Trophoblast cell (in vitro differentiated cells and primary cell): ENCODE measurements around the gene PARVA.
"Not testable (repeated sequence)": the region's sequence is repeated elsewhere in the genome, so short reads cannot be mapped to it uniquely, and the experiment has no call there.

Experiments
- DNase-seq, 2 donors: peaks; one replicate each; pipeline ENCODE4 v3.0.0-alpha.2; 2016
- H2AFZ ChIP-seq: 2 replicates; pipeline ENCODE4 v1.6.1; 2013; ENCODE audit warnings: low read length, moderate library complexity, mild to moderate bottlenecking; ENCODE audit not compliant: insufficient read depth, poor library complexity
- H2AK5ac ChIP-seq: 2 replicates; pipeline ENCODE4 v1.6.1; 2013; ENCODE audit warnings: mild to moderate bottlenecking, low read length
- H2BK120ac ChIP-seq: 2 replicates; pipeline ENCODE4 v1.6.1; 2013; ENCODE audit warnings: low read length, mild to moderate bottlenecking, moderate library complexity; ENCODE audit not compliant: insufficient read depth, poor library complexity
- H2BK12ac ChIP-seq: 2 replicates; pipeline ENCODE4 v1.6.1; 2013; ENCODE audit warnings: mild to moderate bottlenecking, low read length, moderate library complexity
- H2BK5ac ChIP-seq: 2 replicates; pipeline ENCODE4 v1.6.1; 2013; ENCODE audit warnings: low read length, low read depth, moderate library complexity, mild to moderate bottlenecking; ENCODE audit not compliant: poor library complexity
- H3K14ac ChIP-seq: 2 replicates; pipeline ENCODE4 v1.6.1; 2013; ENCODE audit warnings: mild to moderate bottlenecking, low read length
- H3K18ac ChIP-seq: 2 replicates; pipeline ENCODE4 v1.6.1; 2013; ENCODE audit warnings: mild to moderate bottlenecking, low read length
- H3K23ac ChIP-seq: 2 replicates; pipeline ENCODE4 v1.6.1; 2013; ENCODE audit warnings: low read length
- H3K27ac ChIP-seq: 2 replicates; pipeline ENCODE4 v1.5.1; 2013; ENCODE audit warnings: low read depth, mild to moderate bottlenecking, inconsistent platforms, low read length, moderate library complexity
- H3K27me3 ChIP-seq: 2 replicates; pipeline ENCODE4 v1.6.1; 2013; ENCODE audit warnings: inconsistent platforms, mild to moderate bottlenecking, low read length, moderate library complexity; ENCODE audit not compliant: insufficient read depth
- H3K36me3 ChIP-seq, 2 experiments: 1 replicate in 1 of 2; 2 replicates in 1 of 2; pipeline ENCODE4 v1.6.1; 2013; ENCODE audit warnings: low read length in 2 of 2, mild to moderate bottlenecking in 2 of 2, moderate library complexity in 1 of 2; ENCODE audit not compliant: insufficient read depth in 2 of 2, control insufficient read depth in 1 of 2
- H3K4ac ChIP-seq: 2 replicates; pipeline ENCODE4 v1.6.1; 2013; ENCODE audit warnings: low read depth, mild to moderate bottlenecking, low read length, moderate library complexity
- H3K4me1 ChIP-seq, 2 experiments: 1 replicate in 1 of 2; 2 replicates in 1 of 2; pipeline ENCODE4 v1.6.1; 2013; ENCODE audit warnings: low read length in 2 of 2, mild to moderate bottlenecking in 2 of 2, moderate library complexity in 1 of 2; ENCODE audit not compliant: insufficient read depth in 2 of 2, control insufficient read depth in 1 of 2
- H3K4me2 ChIP-seq: 2 replicates; pipeline ENCODE4 v1.6.1; 2013; ENCODE audit warnings: inconsistent platforms, mild to moderate bottlenecking, low read length, moderate library complexity
- H3K4me3 ChIP-seq: 2 replicates; pipeline ENCODE4 v1.5.1; 2013; ENCODE audit warnings: mild to moderate bottlenecking, low read depth, low read length, inconsistent platforms
- H3K79me1 ChIP-seq: one replicate; pipeline ENCODE4 v1.6.1; 2013; ENCODE audit warnings: low read length
- H3K79me2 ChIP-seq: 2 replicates; pipeline ENCODE4 v1.6.1; 2013; ENCODE audit warnings: low read length, mild to moderate bottlenecking; ENCODE audit not compliant: control insufficient read depth, insufficient read depth, poor library complexity
- H3K9ac ChIP-seq: 2 replicates; pipeline ENCODE4 v1.6.1; 2013; ENCODE audit warnings: mild to moderate bottlenecking, low read length
- H3K9me3 ChIP-seq: 2 replicates; pipeline ENCODE4 v1.6.1; 2013; ENCODE audit warnings: low read depth, mild to moderate bottlenecking, control low read depth, inconsistent platforms, low read length; ENCODE audit not compliant: insufficient read depth
- H4K12ac ChIP-seq: 2 replicates; pipeline ENCODE4 v1.6.1; 2013; ENCODE audit warnings: low read depth, mild to moderate bottlenecking, low read length, moderate library complexity
- H4K8ac ChIP-seq: 2 replicates; pipeline ENCODE4 v1.6.1; 2013; ENCODE audit warnings: low read depth, mild to moderate bottlenecking, low read length, moderate library complexity
- H4K91ac ChIP-seq: one replicate; pipeline ENCODE4 v1.6.1; 2013; ENCODE audit warnings: low read depth, mild to moderate bottlenecking, low read length, moderate library complexity
- WGBS: extraction: QIAGEN DNeasy Blood & Tissue Kit; methylation state at CpG from one replicate; pipeline ENCODE4 v1.1.7; 2013; ENCODE audit warnings: missing lambda C conversion rate; ENCODE audit not compliant: insufficient read length, insufficient coverage; ENCODE audit errors: extremely low coverage; 5-methylcytosine and 5-hydroxymethylcytosine counted together

The PARVA gene

DNA sequence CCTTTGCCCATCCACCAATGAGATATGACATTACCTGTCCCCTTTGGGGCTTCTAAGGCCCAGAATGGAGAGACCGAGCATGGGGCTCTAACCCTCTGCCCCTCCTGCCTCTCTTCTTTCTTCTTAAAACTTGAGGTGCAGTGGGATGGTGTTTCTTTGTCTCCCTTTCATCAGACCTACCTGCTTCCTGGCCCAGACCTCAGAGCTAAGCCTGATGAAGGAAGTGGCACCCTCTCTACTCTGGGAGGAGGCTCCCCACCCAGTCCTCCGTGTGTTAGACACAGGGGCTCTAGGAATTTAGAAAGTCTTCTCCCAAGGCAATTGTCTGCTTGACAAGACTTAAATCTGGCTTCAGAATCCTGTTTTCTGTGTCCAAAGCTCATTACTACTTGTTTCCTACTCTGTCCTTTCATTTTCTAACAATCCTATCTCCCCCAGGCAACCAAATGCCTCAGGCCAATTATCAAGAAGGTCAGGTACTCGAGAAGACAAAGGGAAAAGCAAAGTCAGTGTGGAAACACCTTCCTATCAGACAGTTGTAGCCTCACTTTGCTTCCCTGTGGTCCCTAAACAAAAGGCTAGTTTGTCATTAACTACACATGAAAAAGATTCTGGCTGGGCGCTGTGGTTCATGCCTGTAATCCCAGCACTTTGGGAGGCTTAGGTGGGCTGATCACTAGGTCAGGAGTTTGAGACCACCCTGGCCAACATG is 20.3 kb upstream of the PARVA start:
- no peak overlapping the region for H2AK5ac ChIP-seq
- no peaks in the 10 kb centered on the region for H3K36me3 ChIP-seq
- no peak overlapping the region for H3K27ac ChIP-seq
- no peak overlapping the region for H4K91ac ChIP-seq
- no peak overlapping the region for H3K4me2 ChIP-seq
- H3K9ac ChIP-seq = no peak overlapping the region
- WGBS = no CpG with 5 or more reads among the region's 4 CpGs
- H3K79me1 ChIP-seq = no peaks in the 10 kb centered on the region
- peak; percentile 11 to 68 for DNase-seq
- no peak overlapping the region for H2BK120ac ChIP-seq
- H3K4ac ChIP-seq = no peak overlapping the region
- no peak overlapping the region for H3K18ac ChIP-seq
- H3K4me3 ChIP-seq = no peak overlapping the region
- H3K79me2 ChIP-seq = no peaks in the 10 kb centered on the region
- H3K23ac ChIP-seq = no peak overlapping the region
- no peak overlapping the region for H4K12ac ChIP-seq
- H4K8ac ChIP-seq = no peak overlapping the region
- no peaks in the 10 kb centered on the region for H3K27me3 ChIP-seq
- no peak overlapping the region for H3K14ac ChIP-seq
- no peaks in the 10 kb centered on the region for H3K4me1 ChIP-seq
- H2BK12ac ChIP-seq = no peak overlapping the region
- H2AFZ ChIP-seq = no peak overlapping the region
- H3K9me3 ChIP-seq = no peaks in the 10 kb centered on the region
- no peak overlapping the region for H2BK5ac ChIP-seq

DNA sequence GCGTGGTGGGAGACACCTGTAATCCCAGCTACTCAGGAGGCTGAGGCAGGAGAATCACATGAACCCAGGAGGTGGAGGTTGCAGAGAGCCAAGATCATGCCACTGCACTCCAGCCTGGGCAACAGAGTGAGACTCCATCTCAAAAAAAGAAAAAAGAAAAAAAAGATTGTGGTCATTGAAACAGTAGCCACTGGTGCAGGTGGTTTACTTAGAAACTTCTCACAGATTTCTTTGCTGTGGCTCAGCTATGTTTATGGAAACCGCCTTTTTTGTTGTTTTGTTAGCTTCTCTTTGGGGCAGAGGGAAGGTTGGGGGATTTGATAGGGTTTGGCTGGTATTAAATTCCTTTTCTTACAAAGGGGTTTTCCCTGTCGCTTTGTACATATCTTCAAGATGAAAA is 19.7 kb upstream of the PARVA start:
- not testable (repeated sequence) for H3K4me1 ChIP-seq, DNase-seq, H3K14ac ChIP-seq, H2AK5ac ChIP-seq, H4K8ac ChIP-seq, H3K9ac ChIP-seq, H3K18ac ChIP-seq, H2BK120ac ChIP-seq, H3K27ac ChIP-seq, H3K27me3 ChIP-seq, H3K4me3 ChIP-seq, H3K79me1 ChIP-seq, H2BK5ac ChIP-seq, H4K91ac ChIP-seq, H2BK12ac ChIP-seq, H2AFZ ChIP-seq, H3K4ac ChIP-seq, H3K4me2 ChIP-seq, H3K23ac ChIP-seq, H3K9me3 ChIP-seq, H3K79me2 ChIP-seq, H4K12ac ChIP-seq, H3K36me3 ChIP-seq
- WGBS = no CpG with 5 or more reads among the region's 3 CpGs

- H3K4me1 ChIP-seq = no peaks in the 10 kb centered on the region
- no peak overlapping the region for H3K14ac ChIP-seq
- no peaks in the 10 kb centered on the region for H3K9me3 ChIP-seq
- H2BK120ac ChIP-seq = no peak overlapping the region
- no peak overlapping the region for H2BK12ac ChIP-seq
- no peak overlapping the region for H2BK5ac ChIP-seq
- H4K8ac ChIP-seq = no peak overlapping the region
- no peak overlapping the region for H4K91ac ChIP-seq
- no peaks in the 10 kb centered on the region for H3K79me1 ChIP-seq
- no peak overlapping the region for H3K4me2 ChIP-seq
- H3K27me3 ChIP-seq = no peaks in the 10 kb centered on the region
- DNase-seq = no peak
- no peaks in the 10 kb centered on the region for H3K36me3 ChIP-seq
- no peak overlapping the region for H3K4ac ChIP-seq
- H3K27ac ChIP-seq = no peak overlapping the region
- no peak overlapping the region for H3K18ac ChIP-seq
- H4K12ac ChIP-seq = no peak overlapping the region
- no peaks in the 10 kb centered on the region for H3K79me2 ChIP-seq
- H2AFZ ChIP-seq = no peak overlapping the region
- no peak overlapping the region for H2AK5ac ChIP-seq
- WGBS = no CpG with 5 or more reads among the region's 12 CpGs
- no peak overlapping the region for H3K23ac ChIP-seq
- no peak overlapping the region for H3K4me3 ChIP-seq
- H3K9ac ChIP-seq = no peak overlapping the region
These were observed 18.8 kb upstream of the PARVA start for GRCh38 chr11:12358302-12359188.

- Histone ChIP-seq H3K27ac (no peak overlapping the region), H3K9me3 (no peaks in the 10 kb centered on the region), H3K27me3 (no peaks in the 10 kb centered on the region), H2AK5ac (no peak overlapping the region), H4K91ac (no peak overlapping the region), H2BK5ac (no peak overlapping the region), H2BK120ac (no peak overlapping the region), H3K36me3 (no peaks in the 10 kb centered on the region), H3K9ac (no peak overlapping the region), H3K79me2 (no peaks in the 10 kb centered on the region), H3K4ac (no peak overlapping the region), H3K14ac (no peak overlapping the region), H3K79me1 (no peaks in the 10 kb centered on the region), H3K4me1 (no peaks in the 10 kb centered on the region), H4K12ac (no peak overlapping the region), H3K18ac (no peak overlapping the region), H3K4me3 (no peak overlapping the region), H2BK12ac (no peak overlapping the region), H4K8ac (no peak overlapping the region), H2AFZ (no peak overlapping the region), H3K23ac (no peak overlapping the region), H3K4me2 (no peak overlapping the region)
- no peak for DNase-seq
- no CpG with 5 or more reads among the region's 5 CpGs for WGBS
These were observed 17.6 kb upstream of the PARVA start for GRCh38 chr11:12359761-12360160.
